Kidney (tissue), 14 donors: Measurements from ENCODE around the gene MYLK4. TPM values are rescaled to one million over a fixed set of nuclear protein-coding genes. Genes with fewer than 3 reads are reported as not detected.

ENCODE experiments used
- DNase-seq, 5 donors: peaks; one replicate each; pipeline ENCODE4 v3.0.0-alpha.2; 2013 to 2020
- FAIRE-seq: peaks from 2 replicates; lab custom pipeline; 2012; peaks lifted over from hg19 to GRCh38; lab: Jason Lieb, UNC
- H3K27ac ChIP-seq, 2 donors: one replicate each; pipeline ENCODE4 v1.7.0; 2013; ENCODE audit warnings: low read depth in 2 of 2, low read length in 2 of 2, inconsistent platforms in 1 of 2
- H3K27me3 ChIP-seq: one replicate; pipeline ENCODE4 v1.7.1; 2013; ENCODE audit warnings: low read length, inconsistent platforms; ENCODE audit not compliant: control insufficient read depth, insufficient read depth
- H3K36me3 ChIP-seq, 3 donors: one replicate each; pipeline versions ENCODE4 v1.7.0 to v1.7.1; 2013; ENCODE audit warnings: low read length in 3 of 3, control low read depth in 1 of 3, inconsistent platforms in 1 of 3; ENCODE audit not compliant: insufficient read depth in 3 of 3, control insufficient read depth in 2 of 3
- H3K4me1 ChIP-seq, 3 donors: one replicate each; pipeline versions ENCODE4 v1.7.0 to v1.7.1; 2013; ENCODE audit warnings: low read length in 3 of 3, inconsistent platforms in 1 of 3, low read depth in 1 of 3; ENCODE audit not compliant: control insufficient read depth in 2 of 3, insufficient read depth in 2 of 3
- H3K4me3 ChIP-seq, 3 donors: one replicate each; pipeline versions ENCODE4 v1.7.0 to v1.8.1; 2013; ENCODE audit warnings: low read length in 3 of 3, control low read depth in 1 of 3, inconsistent platforms in 1 of 3
- H3K9ac ChIP-seq, 3 donors: one replicate each; pipeline versions ENCODE4 v1.7.0 to v1.7.1; 2013; ENCODE audit warnings: low read length in 3 of 3, control low read depth in 1 of 3, inconsistent platforms in 1 of 3
- H3K9me3 ChIP-seq, 3 donors: one replicate each; pipeline versions ENCODE4 v1.7.0 to v1.7.1; 2013; ENCODE audit warnings: low read length in 3 of 3, control low read depth in 1 of 3, inconsistent platforms in 1 of 3; ENCODE audit not compliant: control insufficient read depth in 2 of 3, insufficient read depth in 1 of 3
- CTCF ChIP-seq: IDR thresholded peaks from 3 replicates; pipeline ENCODE4 v1.5.1; 2012; ENCODE audit warnings: mild to moderate bottlenecking, moderate library complexity, borderline replicate concordance; ENCODE audit not compliant: insufficient read depth; ENCODE audit errors: extremely low read depth
- intact Hi-C: fragments of 100-400 bp; cut with DNase I; formaldehyde crosslinking; loops from one replicate; pipeline ENCODE4 v1.11.1; 2022
- polyA plus RNA-seq: library from polyadenylated mRNA; stranded (reverse); fragments of 350-450 nt; fragmentation: Illumina TruSeq; extraction: RNeasy Lipid Tissue Mini Kit (QIAGEN cat#74804); gene quantifications from one replicate; pipeline ENCODE4 v1.2.3, GENCODE V29; 2014; ENCODE audit warnings: low read depth, low replicate concordance; ENCODE audit not compliant: insufficient read depth
- total RNA-seq: library from RNA; stranded (reverse); fragmentation: NEBNext Ultra II Directional; extraction: Animal tissue kit (Norgen Biotek cat#: 25700); gene quantifications from one replicate; pipeline ENCODE4 v1.2.1, GENCODE V29; 2021
- donor health status: control.
- donor health status: control.
- donor health status: control.
- donor health status: control.
- donor health status: control.
- donor health status: DM: yes; HTN: yes; CAD: no.
- donor health status: Normal renal cell carcinoma (clear cell type).

Gene MYLK4
- total and polyA plus RNA-seq, 2 donors from 2014 or later, result 1.1 to 1.3 TPM

GRCh38 chr6:2632368-2632767 is 118.4 kb downstream of the MYLK4 start:
- DNase-seq, result no peak
- Histone ChIP-seq H3K4me1 (peaks cover 0 to 6% (median 0%) of the 10 kb centered on the region in 3 donors), H3K9ac (no peak overlapping the region), H3K27ac (no peak overlapping the region), H3K36me3 (no peaks in the 10 kb centered on the region), H3K27me3 (no peaks in the 10 kb centered on the region), H3K4me3 (no peak overlapping the region), H3K9me3 (no peaks in the 10 kb centered on the region)
- no peak for FAIRE-seq
- intact Hi-C loops, result no loop called here
- TF ChIP-seq CTCF, result no peak

GRCh38 chr6:2630891-2631571 is 119.7 kb downstream of the MYLK4 start:
- no peak for TF ChIP-seq CTCF
- no peaks in the 10 kb centered on the region for H3K9me3 ChIP-seq
- DNase-seq, result no peak
- no peak overlapping the region for H3K27ac ChIP-seq
- no peaks in the 10 kb centered on the region for H3K36me3 ChIP-seq
- H3K4me1 ChIP-seq, result peaks cover 0 to 6% (median 0%) of the 10 kb centered on the region in 3 donors
- no peak overlapping the region for H3K4me3 ChIP-seq
- no peaks in the 10 kb centered on the region for H3K27me3 ChIP-seq
- intact Hi-C loops, result no loop called here
- FAIRE-seq, result no peak
- H3K9ac ChIP-seq, result no peak overlapping the region

GRCh38 chr6:2630359-2630758 is 120.4 kb downstream of the MYLK4 start:
- H3K27ac ChIP-seq, result no peak overlapping the region
- FAIRE-seq (no peak), DNase-seq (no peak)
- no peak overlapping the region for H3K4me3 ChIP-seq
- no peaks in the 10 kb centered on the region for H3K27me3 ChIP-seq
- peaks cover 0 to 6% (median 0%) of the 10 kb centered on the region in 3 donors for H3K4me1 ChIP-seq
- H3K36me3 ChIP-seq, result no peaks in the 10 kb centered on the region
- no peaks in the 10 kb centered on the region for H3K9me3 ChIP-seq
- H3K9ac ChIP-seq, result no peak overlapping the region
- no peak for TF ChIP-seq CTCF
- intact Hi-C loops, result no loop called here
